Measurements from ENCODE around the gene ODAPH. TPM values are rescaled to one million over a fixed set of nuclear protein-coding genes. Genes with fewer than 3 reads are reported as not detected.

ODAPH gene
- polyA plus RNA-seq, 3 donors, result not detected

DNA sequence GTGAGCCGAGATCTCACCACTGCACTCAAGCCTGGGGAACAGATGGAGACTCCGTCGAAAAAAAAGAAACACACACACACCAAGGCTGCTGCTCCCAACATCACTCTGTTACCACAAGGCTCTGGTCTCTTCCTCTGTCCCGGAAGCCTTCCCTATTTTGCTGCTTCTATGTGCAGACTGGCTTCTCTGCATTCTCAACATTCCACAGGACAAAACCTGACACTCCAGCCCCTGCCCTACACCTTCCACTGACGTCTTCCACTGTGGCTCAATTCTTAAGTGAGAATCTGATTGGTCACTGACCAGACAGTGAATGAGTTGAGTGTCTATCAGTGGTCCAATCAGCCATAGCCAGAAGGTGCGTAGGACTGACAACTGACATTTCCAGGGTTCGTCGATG, 5.9 kb downstream of the ODAPH start:
- H2AFZ ChIP-seq (ENCODE audit: insufficient read depth, low read depth, low read length, poor library complexity, severe bottlenecking), result no peak overlapping the region
- H3K4me3 Mint-ChIP-seq, result no peak overlapping the region

DNA sequence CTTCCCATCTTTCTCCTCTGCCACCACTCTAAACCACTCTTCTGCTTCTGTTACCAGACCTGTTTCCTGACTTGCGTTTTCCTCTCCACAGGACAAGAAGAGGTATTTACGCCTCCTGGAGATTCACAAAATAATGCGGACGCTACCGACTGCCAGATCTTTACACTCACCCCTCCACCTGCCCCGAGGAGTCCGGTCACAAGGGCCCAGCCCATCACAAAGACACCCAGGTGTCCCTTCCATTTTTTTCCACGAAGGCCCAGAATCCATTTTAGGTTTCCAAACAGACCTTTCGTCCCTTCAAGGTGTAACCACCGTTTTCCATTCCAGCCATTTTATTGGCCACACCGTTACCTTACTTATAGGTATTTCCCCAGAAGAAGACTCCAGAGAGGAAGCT, 8.2 kb downstream of the ODAPH start:
- H3K4me3 ChIP-seq (replicated peaks in 1 of 3; ENCODE audit: low read depth in 2 of 3, low read length in 3 of 3), result no peak overlapping the region
- intact Hi-C loops (cut with micrococcal nuclease), result no loop called here
- no peak overlapping the region for H3K9ac ChIP-seq (ENCODE audit: insufficient read depth, low read length, poor library complexity, severe bottlenecking)
- no peak for DNase-seq
- peaks cover 0 to 1% (median 0%) of the 10 kb centered on the region in 3 donors for H3K27me3 Mint-ChIP-seq (ENCODE audit: low read depth in 3 of 3)
- WGBS (ENCODE audit: insufficient coverage), result 82% methylated on average over 8 of the region's 11 CpGs
- H3K27me3 ChIP-seq (ENCODE audit: control insufficient read depth in 2 of 2, insufficient read depth in 2 of 2, low read length in 2 of 2), result no peaks in the 10 kb centered on the region
- no peaks in the 10 kb centered on the region for H3K79me2 ChIP-seq (ENCODE audit: insufficient read depth, low read length)
- H3K27ac Mint-ChIP-seq, result no peak overlapping the region
- H3K36me3 Mint-ChIP-seq, result no peaks in the 10 kb centered on the region
- H3K9me3 Mint-ChIP-seq, result peaks cover 0 to 7% (median 2%) of the 10 kb centered on the region in 7 donors
- no peak overlapping the region for H3K4me3 Mint-ChIP-seq
- no peaks in the 10 kb centered on the region for H3K9me3 ChIP-seq (replicated peaks in 1 of 2; ENCODE audit: control insufficient read depth in 1 of 2, insufficient read depth in 1 of 2, low read length in 2 of 2)
- no peaks in the 10 kb centered on the region for H3K36me3 ChIP-seq (replicated peaks in 1 of 2; ENCODE audit: control insufficient read depth in 1 of 2, insufficient read depth in 2 of 2, low read length in 2 of 2)
- TF ChIP-seq, protein P1, sequence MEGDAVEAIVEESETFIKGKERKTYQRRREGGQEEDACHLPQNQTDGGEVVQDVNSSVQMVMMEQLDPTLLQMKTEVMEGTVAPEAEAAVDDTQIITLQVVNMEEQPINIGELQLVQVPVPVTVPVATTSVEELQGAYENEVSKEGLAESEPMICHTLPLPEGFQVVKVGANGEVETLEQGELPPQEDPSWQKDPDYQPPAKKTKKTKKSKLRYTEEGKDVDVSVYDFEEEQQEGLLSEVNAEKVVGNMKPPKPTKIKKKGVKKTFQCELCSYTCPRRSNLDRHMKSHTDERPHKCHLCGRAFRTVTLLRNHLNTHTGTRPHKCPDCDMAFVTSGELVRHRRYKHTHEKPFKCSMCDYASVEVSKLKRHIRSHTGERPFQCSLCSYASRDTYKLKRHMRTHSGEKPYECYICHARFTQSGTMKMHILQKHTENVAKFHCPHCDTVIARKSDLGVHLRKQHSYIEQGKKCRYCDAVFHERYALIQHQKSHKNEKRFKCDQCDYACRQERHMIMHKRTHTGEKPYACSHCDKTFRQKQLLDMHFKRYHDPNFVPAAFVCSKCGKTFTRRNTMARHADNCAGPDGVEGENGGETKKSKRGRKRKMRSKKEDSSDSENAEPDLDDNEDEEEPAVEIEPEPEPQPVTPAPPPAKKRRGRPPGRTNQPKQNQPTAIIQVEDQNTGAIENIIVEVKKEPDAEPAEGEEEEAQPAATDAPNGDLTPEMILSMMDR (IDR thresholded peaks at IDR 0.05), result no peak
- H4K20me1 ChIP-seq (ENCODE audit: insufficient read depth, low read length), result no peaks in the 10 kb centered on the region
- peaks cover 38 to 43% of the 10 kb centered on the region in 2 donors for H3K4me1 ChIP-seq (ENCODE audit: control insufficient read depth in 1 of 2, insufficient read depth in 2 of 2, low read length in 2 of 2)
- no peak overlapping the region for H3K27ac ChIP-seq (ENCODE audit: low read depth in 1 of 2, low read length in 2 of 2)
- H3K4me1 Mint-ChIP-seq, result peaks cover 42% of the 10 kb centered on the region
- no peak overlapping the region for H2AFZ ChIP-seq (ENCODE audit: insufficient read depth, low read depth, low read length, poor library complexity, severe bottlenecking)
- no peak overlapping the region for H3K4me2 ChIP-seq (replicated peaks; ENCODE audit: extremely low read depth, low read length, poor library complexity, severe bottlenecking)

More for the DNA sequence above, 5.9 kb downstream of the ODAPH start:
- no peaks in the 10 kb centered on the region for H3K36me3 Mint-ChIP-seq
- peaks cover 0 to 1% (median under 1%) of the 10 kb centered on the region in 3 donors for H3K27me3 Mint-ChIP-seq (ENCODE audit: low read depth in 3 of 3)
- H3K4me2 ChIP-seq (replicated peaks; ENCODE audit: extremely low read depth, low read length, poor library complexity, severe bottlenecking), result no peak overlapping the region
- H3K4me1 ChIP-seq (ENCODE audit: control insufficient read depth in 1 of 2, insufficient read depth in 2 of 2, low read length in 2 of 2), result peaks cover 21 to 30% of the 10 kb centered on the region in 2 donors
- H3K9me3 Mint-ChIP-seq, result peaks cover 0 to 3% (median 0%) of the 10 kb centered on the region in 7 donors
- H3K4me3 ChIP-seq (replicated peaks in 1 of 3; ENCODE audit: low read depth in 2 of 3, low read length in 3 of 3), result no peak overlapping the region
- H3K36me3 ChIP-seq (replicated peaks in 1 of 2; ENCODE audit: control insufficient read depth in 1 of 2, insufficient read depth in 2 of 2, low read length in 2 of 2), result no peaks in the 10 kb centered on the region
- peak overlapping the region in 3 of 7 donors; percentile 27 to 68 (median 46) for H3K27ac Mint-ChIP-seq
- H3K4me1 Mint-ChIP-seq, result peaks cover 27% of the 10 kb centered on the region
- no peaks in the 10 kb centered on the region for H3K9me3 ChIP-seq (replicated peaks in 1 of 2; ENCODE audit: control insufficient read depth in 1 of 2, insufficient read depth in 1 of 2, low read length in 2 of 2)
- H3K79me2 ChIP-seq (ENCODE audit: insufficient read depth, low read length), result no peaks in the 10 kb centered on the region
- no peak for DNase-seq
- WGBS (ENCODE audit: insufficient coverage), result 55% methylated on average over 4 of the region's 8 CpGs
- TF ChIP-seq, protein P1 (IDR thresholded peaks at IDR 0.05), result no peak
- H3K9ac ChIP-seq (ENCODE audit: insufficient read depth, low read length, poor library complexity, severe bottlenecking), result no peak overlapping the region
- intact Hi-C loops (cut with micrococcal nuclease), result no loop called here
- no peaks in the 10 kb centered on the region for H4K20me1 ChIP-seq (ENCODE audit: insufficient read depth, low read length)
- H3K27ac ChIP-seq (ENCODE audit: low read depth in 1 of 2, low read length in 2 of 2), result no peak overlapping the region
- no peaks in the 10 kb centered on the region for H3K27me3 ChIP-seq (ENCODE audit: control insufficient read depth in 2 of 2, insufficient read depth in 2 of 2, low read length in 2 of 2)

Data from CD14-positive monocyte (primary cell).